ENCODE results near the gene ITGB7.

DNA sequence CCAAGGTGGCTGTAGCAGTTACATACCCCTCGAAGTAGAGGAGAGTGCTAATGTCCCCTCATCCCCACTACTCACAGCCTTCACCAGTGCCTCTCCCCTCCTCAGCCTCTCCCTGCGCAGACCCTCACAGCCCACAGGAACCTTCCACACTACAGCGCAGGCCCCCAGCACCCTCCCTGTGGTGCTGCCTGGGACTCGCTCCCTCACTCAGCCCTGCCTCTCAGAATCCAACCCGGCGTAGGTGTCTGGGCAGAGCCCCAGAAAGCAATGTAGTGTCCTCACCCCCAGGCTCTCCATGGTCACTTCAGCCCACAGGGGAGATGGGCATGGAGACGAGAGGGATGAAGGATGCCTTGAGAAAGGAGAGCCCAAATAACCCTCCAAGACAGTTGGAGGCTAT, 37.4 kb downstream of the ITGB7 start:
- TF ChIP-seq ZNF114 (tag by site-specific recombination; IDR thresholded peaks at IDR 0.05) (no peak), ZNF629 (tag by site-specific recombination; IDR thresholded peaks at IDR 0.05) (no peak), ZNF423 (tag by site-specific recombination; IDR thresholded peaks at IDR 0.05) (no peak), SCRT2 (tag by site-specific recombination; IDR thresholded peaks at IDR 0.05) (no peak), PRDM1 (tag by site-specific recombination; IDR thresholded peaks at IDR 0.05) (no peak), SCRT1 (tag by site-specific recombination; IDR thresholded peaks at IDR 0.05; ENCODE audit: borderline replicate concordance) (no peak), REST (tag by site-specific recombination; IDR thresholded peaks at IDR 0.05) (no peak), ZNF138 (tag by site-specific recombination; IDR thresholded peaks at IDR 0.05; ENCODE audit: borderline replicate concordance) (no peak), PBX3 (CRISPR knock-in tag; IDR thresholded peaks at IDR 0.05) (no peak), ZFP69B (tag by site-specific recombination; IDR thresholded peaks at IDR 0.05) (no peak)
- TF ChIP-seq, protein P1, sequence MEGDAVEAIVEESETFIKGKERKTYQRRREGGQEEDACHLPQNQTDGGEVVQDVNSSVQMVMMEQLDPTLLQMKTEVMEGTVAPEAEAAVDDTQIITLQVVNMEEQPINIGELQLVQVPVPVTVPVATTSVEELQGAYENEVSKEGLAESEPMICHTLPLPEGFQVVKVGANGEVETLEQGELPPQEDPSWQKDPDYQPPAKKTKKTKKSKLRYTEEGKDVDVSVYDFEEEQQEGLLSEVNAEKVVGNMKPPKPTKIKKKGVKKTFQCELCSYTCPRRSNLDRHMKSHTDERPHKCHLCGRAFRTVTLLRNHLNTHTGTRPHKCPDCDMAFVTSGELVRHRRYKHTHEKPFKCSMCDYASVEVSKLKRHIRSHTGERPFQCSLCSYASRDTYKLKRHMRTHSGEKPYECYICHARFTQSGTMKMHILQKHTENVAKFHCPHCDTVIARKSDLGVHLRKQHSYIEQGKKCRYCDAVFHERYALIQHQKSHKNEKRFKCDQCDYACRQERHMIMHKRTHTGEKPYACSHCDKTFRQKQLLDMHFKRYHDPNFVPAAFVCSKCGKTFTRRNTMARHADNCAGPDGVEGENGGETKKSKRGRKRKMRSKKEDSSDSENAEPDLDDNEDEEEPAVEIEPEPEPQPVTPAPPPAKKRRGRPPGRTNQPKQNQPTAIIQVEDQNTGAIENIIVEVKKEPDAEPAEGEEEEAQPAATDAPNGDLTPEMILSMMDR (tag by site-specific recombination; IDR thresholded peaks at IDR 0.05) = no peak
- TF ChIP-seq, protein P2, sequence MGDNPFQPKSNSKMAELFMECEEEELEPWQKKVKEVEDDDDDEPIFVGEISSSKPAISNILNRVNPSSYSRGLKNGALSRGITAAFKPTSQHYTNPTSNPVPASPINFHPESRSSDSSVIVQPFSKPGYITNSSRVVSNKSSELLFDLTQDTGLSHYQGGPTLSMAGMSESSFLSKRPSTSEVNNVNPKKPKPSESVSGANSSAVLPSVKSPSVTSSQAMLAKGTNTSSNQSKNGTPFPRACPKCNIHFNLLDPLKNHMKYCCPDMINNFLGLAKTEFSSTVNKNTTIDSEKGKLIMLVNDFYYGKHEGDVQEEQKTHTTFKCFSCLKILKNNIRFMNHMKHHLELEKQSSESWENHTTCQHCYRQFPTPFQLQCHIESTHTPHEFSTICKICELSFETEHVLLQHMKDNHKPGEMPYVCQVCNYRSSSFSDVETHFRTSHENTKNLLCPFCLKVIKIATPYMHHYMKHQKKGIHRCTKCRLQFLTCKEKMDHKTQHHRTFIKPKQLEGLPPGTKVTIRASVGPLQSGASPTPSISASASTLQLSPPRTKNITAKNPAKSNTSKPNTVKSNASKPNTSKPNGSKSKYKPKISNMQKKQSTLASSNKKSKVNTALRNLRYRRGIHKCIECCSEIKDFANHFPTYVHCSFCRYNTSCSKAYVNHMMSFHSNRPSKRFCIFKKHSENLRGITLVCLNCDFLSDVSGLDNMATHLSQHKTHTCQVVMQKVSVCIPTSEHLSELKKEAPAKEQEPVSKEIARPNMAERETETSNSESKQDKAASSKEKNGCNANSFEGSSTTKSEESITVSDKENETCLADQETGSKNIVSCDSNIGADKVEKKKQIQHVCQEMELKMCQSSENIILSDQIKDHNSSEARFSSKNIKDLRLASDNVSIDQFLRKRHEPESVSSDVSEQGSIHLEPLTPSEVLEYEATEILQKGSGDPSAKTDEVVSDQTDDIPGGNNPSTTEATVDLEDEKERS (tag by site-specific recombination; IDR thresholded peaks at IDR 0.05) = no peak
